OCI-LY1 (cell line): Measurements from ENCODE around the gene CHTF18.

ENCODE experiments used
- CTCF ChIP-seq: fragments of 200-600 bp; sonication (generic), shearing (Covaris generic); IDR thresholded peaks from 2 replicates; pipeline ENCODE4 v1.5.1; 2017; ENCODE audit warnings: mild to moderate bottlenecking, antibody characterized with exemption, low read length, moderate library complexity, mixed read lengths
- EZH2 ChIP-seq: fragments of 200-600 bp; sonication (generic), shearing (Covaris generic); IDR thresholded peaks from 2 replicates; pipeline ENCODE4 v1.8.0; 2017; ENCODE audit warnings: borderline replicate concordance, mixed run types, mild to moderate bottlenecking, antibody characterized with exemption, low read length, moderate library complexity, mixed read lengths

- no peak for TF ChIP-seq CTCF
- TF ChIP-seq EZH2: no peak
These were observed 11.6 kb upstream of the CHTF18 start for GRCh38 chr16:776824-777223.
